SK-N-SH treated with all-trans-retinoic acid at 6 μM for 48 hours (cell line): ENCODE results near the gene KLF5.

ENCODE experiments used
- ATAC-seq: fragments of 200-7000 bp; cut with Tn5 transposase; 3 replicates; pipeline ENCODE4 v1.9.1; 2020; ENCODE audit warnings: mild to moderate bottlenecking, moderate library complexity
- BACH2 ChIP-seq: fragments of 250-450 bp; sonication (Bioruptor Pico); IDR thresholded peaks from 2 replicates; pipeline ENCODE4 v1.9.0; 2021; ENCODE audit warnings: mild to moderate bottlenecking, borderline replicate concordance
- CSDC2 ChIP-seq: fragments of 250-450 bp; sonication (Bioruptor Pico); IDR thresholded peaks from 2 replicates; pipeline ENCODE4 v1.5.0; 2020; ENCODE audit warnings: mild to moderate bottlenecking, moderate library complexity
- CSRNP3 ChIP-seq: fragments of 250-450 bp; sonication (Bioruptor Pico); IDR thresholded peaks from 2 replicates; pipeline ENCODE4 v1.5.1; 2021; ENCODE audit warnings: mild to moderate bottlenecking, moderate library complexity
- GLIS3 ChIP-seq: fragments of 250-450 bp; sonication (Bioruptor Pico); IDR thresholded peaks from 2 replicates; pipeline ENCODE4 v1.5.0; 2020; ENCODE audit warnings: mild to moderate bottlenecking, moderate library complexity
- OSR1 ChIP-seq: fragments of 250-450 bp; sonication (Bioruptor Pico); IDR thresholded peaks from 2 replicates; pipeline ENCODE4 v1.8.0; 2022; ENCODE audit warnings: moderate library complexity, mild to moderate bottlenecking, inconsistent platforms
- PATZ1 ChIP-seq: fragments of 250-450 bp; sonication (Bioruptor Pico); IDR thresholded peaks from 2 replicates; pipeline ENCODE4 v1.8.0; 2020; ENCODE audit warnings: mild to moderate bottlenecking, moderate library complexity, borderline replicate concordance
- POU6F1 ChIP-seq: fragments of 250-450 bp; sonication (Bioruptor Pico); IDR thresholded peaks from 2 replicates; pipeline ENCODE4 v1.8.0; 2021; ENCODE audit warnings: low read depth, mild to moderate bottlenecking, moderate library complexity, borderline replicate concordance
- RARB ChIP-seq: fragments of 250-450 bp; sonication (Bioruptor Pico); IDR thresholded peaks from 2 replicates; pipeline ENCODE4 v1.8.0; 2021; ENCODE audit warnings: mild to moderate bottlenecking, moderate library complexity
- SNAI2 ChIP-seq: fragments of 250-450 bp; sonication (Bioruptor Pico); IDR thresholded peaks from 2 replicates; pipeline ENCODE4 v1.5.0; 2020; ENCODE audit warnings: mild to moderate bottlenecking, moderate library complexity
- TCF4 ChIP-seq: fragments of 250-450 bp; sonication (Bioruptor Pico); IDR thresholded peaks from 2 replicates; pipeline ENCODE4 v1.8.0; 2021; ENCODE audit warnings: mild to moderate bottlenecking, moderate library complexity, borderline replicate concordance
- TSHZ2 ChIP-seq: fragments of 250-450 bp; sonication (Bioruptor Pico); IDR thresholded peaks from 2 replicates; pipeline ENCODE4 v1.5.0; 2020; ENCODE audit warnings: mild to moderate bottlenecking, moderate library complexity
- ZC3H10 ChIP-seq: fragments of 250-450 bp; sonication (Bioruptor Pico); IDR thresholded peaks from 2 replicates; pipeline ENCODE4 v1.5.1; 2021; ENCODE audit warnings: mild to moderate bottlenecking, moderate library complexity
- ZFP30 ChIP-seq: fragments of 450-650 bp; formaldehyde crosslinking; IDR thresholded peaks from 2 replicates; pipeline ENCODE4 v1.5.0; 2022; ENCODE audit warnings: mild to moderate bottlenecking, moderate library complexity
- ZNF565 ChIP-seq: fragments of 450-650 bp; formaldehyde crosslinking; conservative IDR thresholded peaks from 2 replicates; pipeline ENCODE4 v1.5.0; 2020; ENCODE audit warnings: low read depth, mild to moderate bottlenecking, moderate library complexity
- ZNF8 ChIP-seq: fragments of 450-650 bp; formaldehyde crosslinking; IDR thresholded peaks from 2 replicates; pipeline ENCODE4 v1.5.0; 2020; ENCODE audit warnings: mild to moderate bottlenecking, moderate library complexity
- TF ChIP-seq, protein P1 (sequence below): fragments of 250-450 bp; sonication (Bioruptor Pico); IDR thresholded peaks from 2 replicates; pipeline ENCODE4 v1.5.1; 2020; ENCODE audit warnings: low read depth, mild to moderate bottlenecking, moderate library complexity

Gene KLF5

GRCh38 chr13:73109969-73110368, 51.2 kb downstream of the KLF5 start (continued):
- no peak for TF ChIP-seq TSHZ2

GRCh38 chr13:73110814-73111213, 52.0 kb downstream of the KLF5 start:
- TF ChIP-seq, protein P1, sequence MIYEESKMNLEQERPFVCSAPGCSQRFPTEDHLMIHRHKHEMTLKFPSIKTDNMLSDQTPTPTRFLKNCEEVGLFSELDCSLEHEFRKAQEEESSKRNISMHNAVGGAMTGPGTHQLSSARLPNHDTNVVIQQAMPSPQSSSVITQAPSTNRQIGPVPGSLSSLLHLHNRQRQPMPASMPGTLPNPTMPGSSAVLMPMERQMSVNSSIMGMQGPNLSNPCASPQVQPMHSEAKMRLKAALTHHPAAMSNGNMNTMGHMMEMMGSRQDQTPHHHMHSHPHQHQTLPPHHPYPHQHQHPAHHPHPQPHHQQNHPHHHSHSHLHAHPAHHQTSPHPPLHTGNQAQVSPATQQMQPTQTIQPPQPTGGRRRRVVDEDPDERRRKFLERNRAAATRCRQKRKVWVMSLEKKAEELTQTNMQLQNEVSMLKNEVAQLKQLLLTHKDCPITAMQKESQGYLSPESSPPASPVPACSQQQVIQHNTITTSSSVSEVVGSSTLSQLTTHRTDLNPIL: no peak
- TF ChIP-seq ZNF565 (CRISPR knock-in tag): no peak
- TF ChIP-seq, all 23 proteins: peak for 0
- no peak for ATAC-seq

DNA sequence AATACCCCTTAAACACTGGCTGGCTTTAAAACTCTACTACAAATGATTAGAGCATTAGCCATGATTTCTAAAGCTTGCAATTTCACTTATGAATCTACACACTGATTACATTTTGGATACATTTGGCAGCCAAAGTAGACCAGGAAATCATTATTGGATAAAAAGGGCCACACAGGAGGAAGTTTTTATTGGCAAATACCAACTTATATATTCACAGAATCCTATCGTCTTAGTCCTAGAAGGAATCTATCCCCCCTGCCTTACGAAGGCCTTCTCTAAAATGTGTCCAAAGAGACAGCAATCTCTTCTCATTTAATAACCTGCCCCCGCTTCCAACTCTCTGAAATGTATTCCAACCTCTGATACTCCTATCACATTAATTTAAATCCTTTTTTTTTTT, 52.5 kb downstream of the KLF5 start:
- ATAC-seq: no peak

More for the DNA sequence above, 52.5 kb downstream of the KLF5 start:
- TF ChIP-seq, protein P1: no peak
- TF ChIP-seq TCF4 (CRISPR knock-in tag) (no peak), GLIS3 (CRISPR knock-in tag) (no peak), TSHZ2 (no peak), ZNF565 (CRISPR knock-in tag) (no peak), POU6F1 (CRISPR knock-in tag) (no peak), SNAI2 (CRISPR knock-in tag) (no peak), RARB (CRISPR knock-in tag) (no peak), OSR1 (no peak), CSDC2 (CRISPR knock-in tag) (no peak), CSRNP3 (CRISPR knock-in tag) (no peak), PATZ1 (CRISPR knock-in tag) (no peak), BACH2 (CRISPR knock-in tag) (no peak), ZC3H10 (CRISPR knock-in tag) (no peak), ZNF8 (no peak), ZFP30 (no peak)
